ENCODE data around the gene RAI1.
A peak's percentile ranks its signal among the peaks of the same experiment; 100 is the strongest.
"Not testable (repeated sequence)": the region's sequence is repeated elsewhere in the genome, so short reads cannot be mapped to it uniquely, and the experiment has no call there.

Gene RAI1

DNA sequence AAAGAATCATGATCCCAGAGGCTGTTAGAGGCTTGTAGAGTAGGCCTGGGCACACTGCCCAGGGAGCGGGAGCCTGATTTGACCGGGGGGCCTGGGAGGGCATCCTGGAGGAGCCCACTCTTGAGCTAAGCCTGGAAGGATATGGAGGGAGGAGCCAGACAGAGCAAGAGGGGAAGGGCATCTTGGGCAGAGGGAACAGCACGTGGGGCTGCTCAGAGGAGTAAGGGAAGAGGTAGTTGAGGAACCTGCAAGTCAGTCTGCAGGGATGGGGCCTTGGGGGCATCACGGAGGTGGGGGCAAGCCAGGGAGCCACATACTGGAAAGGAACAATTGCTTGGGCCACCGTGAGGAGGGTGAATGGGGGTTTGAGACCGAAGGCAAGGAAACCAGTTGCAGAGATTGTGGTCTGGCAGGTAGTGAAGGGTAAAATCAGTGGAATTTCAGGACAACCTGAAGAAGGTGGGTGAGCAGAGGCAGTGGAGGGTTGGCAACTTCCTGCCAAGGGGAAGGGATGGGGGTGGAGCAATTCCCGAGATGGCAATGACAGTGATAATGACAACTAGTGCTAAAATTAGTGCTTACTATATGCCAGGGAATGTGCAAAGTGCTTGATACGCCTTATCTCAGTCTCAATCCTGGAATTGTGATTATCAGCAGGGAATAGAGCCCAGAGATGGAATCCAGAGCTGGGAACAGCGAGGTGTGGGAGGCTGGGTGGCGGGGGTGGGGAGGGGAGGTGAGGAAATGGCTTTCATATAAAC is 9.7 kb upstream of the RAI1 start:
- no peaks in the 10 kb centered on the region for H3K9me3 Mint-ChIP-seq
- DNase-seq (no peak), ATAC-seq (no peak)
- no peaks in the 10 kb centered on the region for H3K36me3 Mint-ChIP-seq (ENCODE audit: low read depth)
- H3K4me1 Mint-ChIP-seq: peaks cover 22% of the 10 kb centered on the region
- no peak overlapping the region for H3K27ac Mint-ChIP-seq
- no peak overlapping the region for H3K4me3 Mint-ChIP-seq
- no peaks in the 10 kb centered on the region for H3K27me3 Mint-ChIP-seq

DNA sequence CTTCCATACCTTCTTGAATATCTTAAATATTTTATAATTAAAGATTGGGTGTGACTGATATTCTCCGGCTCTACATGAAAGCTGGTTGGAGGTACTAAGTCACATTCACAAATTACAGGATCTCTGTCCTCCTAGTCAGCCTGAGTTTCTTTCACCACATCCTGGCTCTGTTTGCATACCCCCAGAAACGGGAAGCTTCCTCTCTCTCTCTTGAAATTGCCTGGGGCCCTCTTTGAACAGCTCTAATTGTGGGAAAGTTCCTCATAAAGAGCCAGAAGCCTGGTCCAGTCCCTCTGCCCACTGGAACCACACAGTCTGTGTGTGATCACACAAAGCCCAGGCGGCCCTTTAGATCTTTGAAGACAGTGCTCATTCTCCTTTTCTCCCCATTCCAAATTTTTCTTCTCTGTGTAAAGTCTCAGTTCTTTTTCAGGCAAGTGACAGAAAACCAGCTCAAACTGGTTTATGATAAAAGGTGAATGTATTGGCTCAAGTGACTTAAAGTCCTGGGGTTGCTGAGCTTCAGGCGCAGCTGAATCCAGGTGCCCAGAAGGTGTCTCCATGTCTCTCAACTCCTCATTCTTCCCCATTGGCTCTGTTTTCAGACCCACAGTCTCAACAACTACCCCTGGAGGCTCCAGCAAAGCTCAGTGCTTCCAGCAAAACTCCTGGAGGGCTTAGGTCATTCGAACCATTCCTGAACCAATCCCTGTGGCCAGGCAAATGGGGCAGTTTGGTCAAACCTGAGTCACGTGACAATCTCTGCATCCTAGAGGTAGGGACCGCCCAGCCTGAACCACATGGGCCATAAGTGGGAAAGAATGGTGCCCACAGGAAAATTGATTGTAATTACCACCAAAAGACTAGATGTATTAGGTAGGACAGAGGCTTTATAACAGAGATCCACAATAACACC is 8.5 kb upstream of the RAI1 start:
- H3K36me3 Mint-ChIP-seq (ENCODE audit: low read depth): no peaks in the 10 kb centered on the region
- peaks cover 28% of the 10 kb centered on the region for H3K4me1 Mint-ChIP-seq
- no peak for DNase-seq
- no peak overlapping the region for H3K27ac Mint-ChIP-seq
- no peaks in the 10 kb centered on the region for H3K27me3 Mint-ChIP-seq
- ATAC-seq: no peak
- H3K9me3 Mint-ChIP-seq: no peaks in the 10 kb centered on the region
- H3K4me3 Mint-ChIP-seq: no peak overlapping the region

DNA sequence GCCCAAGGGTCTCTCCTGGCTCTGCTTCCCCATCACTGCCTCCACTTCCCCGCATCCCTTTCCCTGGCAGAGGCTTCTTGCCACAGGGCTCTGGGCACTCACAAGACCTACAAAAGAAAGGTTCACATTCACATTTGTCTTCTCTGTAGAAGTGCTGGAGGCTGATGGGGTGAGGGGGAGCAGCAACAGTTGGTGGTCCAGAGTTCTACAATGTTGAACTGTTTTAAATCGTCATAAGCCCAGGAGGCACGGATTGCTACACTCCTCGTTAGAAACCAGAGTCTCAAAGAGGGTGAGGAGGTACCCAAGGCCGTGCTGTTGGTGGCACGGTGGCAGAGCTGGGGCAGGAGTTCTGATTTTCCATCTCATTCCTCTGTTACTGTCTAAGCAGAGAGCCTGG is 5.8 kb upstream of the RAI1 start:
- no peak for ATAC-seq
- no peaks in the 10 kb centered on the region for H3K9me3 Mint-ChIP-seq
- H3K4me1 Mint-ChIP-seq: peaks cover 24% of the 10 kb centered on the region
- no peak for DNase-seq
- H3K36me3 Mint-ChIP-seq (ENCODE audit: low read depth): no peaks in the 10 kb centered on the region
- no peak overlapping the region for H3K27ac Mint-ChIP-seq
- H3K27me3 Mint-ChIP-seq: no peaks in the 10 kb centered on the region
- no peak overlapping the region for H3K4me3 Mint-ChIP-seq

DNA sequence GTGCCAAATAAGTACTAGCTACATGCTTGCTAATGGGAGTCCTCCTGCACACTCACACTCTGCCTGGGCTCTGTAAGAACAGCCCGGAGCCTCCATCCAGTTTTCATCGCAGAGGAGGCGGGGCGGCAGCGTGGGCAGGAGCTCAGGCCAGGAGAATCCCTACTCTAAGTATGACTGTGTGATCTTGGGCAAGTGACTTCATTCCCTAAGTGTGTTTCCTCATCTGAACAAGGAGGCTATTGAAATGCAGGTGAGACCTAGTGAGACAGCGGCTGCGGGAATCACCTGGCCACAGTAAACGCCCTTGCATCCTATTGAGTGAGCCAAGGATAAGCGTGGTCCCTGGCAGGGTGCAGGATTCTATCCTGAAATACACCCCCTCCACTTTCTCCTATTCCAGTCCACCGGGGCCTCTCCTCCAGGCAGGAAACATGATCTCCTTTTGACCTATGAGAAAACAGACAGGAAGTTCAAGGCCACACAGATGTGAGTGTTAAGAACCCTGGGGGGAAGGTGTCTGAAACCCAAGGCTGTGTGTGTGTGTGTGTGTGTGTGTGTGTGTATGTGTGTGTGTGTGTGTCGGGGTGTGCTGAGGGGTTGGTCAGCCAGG is 5.2 kb upstream of the RAI1 start:
- Mint-ChIP-seq H3K36me3 (ENCODE audit: low read depth) (no peaks in the 10 kb centered on the region), H3K9me3 (no peaks in the 10 kb centered on the region), H3K27me3 (no peaks in the 10 kb centered on the region), H3K4me1 (peaks cover 24% of the 10 kb centered on the region), H3K27ac (no peak overlapping the region), H3K4me3 (no peak overlapping the region)
- DNase-seq: no peak
- no peak for ATAC-seq

DNA sequence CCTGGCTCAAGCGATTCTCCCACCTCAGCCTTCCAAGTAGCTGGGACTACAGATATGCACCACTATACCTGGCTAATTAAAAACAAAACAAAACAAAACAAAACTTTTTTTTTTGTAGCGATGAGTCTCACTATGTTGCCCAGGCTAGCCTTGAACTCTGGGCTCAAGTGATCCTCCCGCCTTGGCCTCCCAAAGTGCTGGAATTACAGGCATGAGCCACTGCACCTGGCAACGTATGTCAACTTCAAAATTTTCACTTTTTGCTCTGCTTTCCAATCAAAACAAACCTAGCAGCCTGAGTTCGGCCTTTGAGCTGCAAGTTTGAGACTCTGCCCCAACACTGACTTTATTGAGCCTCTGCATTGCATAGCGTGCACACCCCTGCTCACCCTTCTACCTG is 4.5 kb upstream of the RAI1 start:
- H3K36me3 Mint-ChIP-seq (ENCODE audit: low read depth): no peaks in the 10 kb centered on the region
- H3K4me1 Mint-ChIP-seq: peaks cover 24% of the 10 kb centered on the region
- no peak overlapping the region for H3K4me3 Mint-ChIP-seq
- H3K27ac Mint-ChIP-seq: no peak overlapping the region
- H3K27me3 Mint-ChIP-seq: no peaks in the 10 kb centered on the region
- no peak for ATAC-seq
- no peaks in the 10 kb centered on the region for H3K9me3 Mint-ChIP-seq
- no peak for DNase-seq

DNA sequence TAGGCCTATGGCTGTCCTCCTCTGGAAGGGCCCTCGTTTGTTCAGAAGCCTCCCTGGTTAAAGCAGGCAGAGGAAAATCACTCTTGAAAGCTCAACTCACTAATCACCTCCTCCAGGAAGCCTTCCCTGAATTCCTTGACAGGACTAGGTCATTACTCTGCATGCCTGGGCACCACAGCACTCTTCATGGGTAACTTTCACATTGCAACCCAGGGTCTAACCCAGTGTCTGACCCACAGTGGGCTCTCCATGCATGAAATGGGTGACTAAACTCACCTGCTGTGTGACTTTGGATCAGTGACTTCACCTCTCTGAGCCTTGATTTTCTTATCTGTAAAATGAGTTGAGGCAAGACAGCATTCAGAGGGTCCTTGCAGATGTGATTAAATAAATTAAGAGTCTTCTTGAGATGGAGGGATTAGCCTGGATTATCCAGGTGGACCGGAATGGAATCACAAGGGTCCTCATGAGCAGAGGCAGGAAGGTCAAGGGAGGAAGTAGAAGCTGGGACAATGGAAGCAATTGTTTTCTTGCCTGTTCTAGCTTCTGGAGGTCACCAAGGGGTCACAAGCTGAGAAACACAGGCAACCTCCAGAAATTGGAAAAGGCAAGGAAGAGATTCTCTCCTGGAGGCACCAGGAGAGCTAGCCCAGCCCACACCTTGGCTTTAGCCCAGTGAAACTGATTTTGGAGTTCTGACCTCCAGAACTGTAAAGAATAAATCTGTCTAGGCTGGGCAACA is 3.8 kb upstream of the RAI1 start:
- no peaks in the 10 kb centered on the region for H3K27me3 Mint-ChIP-seq
- H3K9me3 Mint-ChIP-seq: no peaks in the 10 kb centered on the region
- peaks cover 23% of the 10 kb centered on the region for H3K4me1 Mint-ChIP-seq
- no peak overlapping the region for H3K4me3 Mint-ChIP-seq
- no peak for DNase-seq
- no peaks in the 10 kb centered on the region for H3K36me3 Mint-ChIP-seq (ENCODE audit: low read depth)
- no peak for ATAC-seq
- no peak overlapping the region for H3K27ac Mint-ChIP-seq

DNA sequence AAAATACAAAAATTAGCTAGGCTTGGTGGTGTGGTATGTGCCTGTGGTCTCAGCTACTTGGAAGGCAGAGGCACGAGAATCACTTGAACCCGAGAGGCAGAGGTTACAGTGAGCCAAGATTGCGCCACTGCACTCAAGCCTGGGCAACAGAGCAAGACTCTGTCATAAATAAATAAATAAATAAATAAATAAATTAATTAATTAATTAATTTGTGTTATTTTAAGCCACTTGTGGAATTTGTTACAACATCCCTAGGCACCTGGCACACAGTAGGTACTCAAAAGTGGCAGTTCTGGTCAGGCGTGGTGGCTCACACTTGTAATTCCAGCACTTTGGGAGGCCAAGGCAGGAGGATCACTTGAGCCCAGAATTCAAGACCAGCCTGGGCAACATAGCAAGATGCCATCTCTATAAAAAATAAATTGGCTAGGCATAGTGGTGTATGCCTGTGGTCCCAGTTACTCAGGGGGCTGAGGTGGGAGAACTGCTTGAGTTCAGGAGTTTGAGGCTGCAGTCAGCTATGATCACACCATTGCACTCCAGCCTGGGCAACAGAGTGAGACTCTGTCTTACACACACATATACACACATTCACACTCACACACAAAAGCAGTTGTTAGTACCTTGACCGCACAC is 3.1 kb upstream of the RAI1 start:
- peaks cover 20% of the 10 kb centered on the region for H3K4me1 Mint-ChIP-seq
- H3K36me3 Mint-ChIP-seq (ENCODE audit: low read depth); DNase-seq; ATAC-seq; H3K27me3 Mint-ChIP-seq; H3K27ac Mint-ChIP-seq; H3K4me3 Mint-ChIP-seq; H3K9me3 Mint-ChIP-seq: not testable (repeated sequence)

DNA sequence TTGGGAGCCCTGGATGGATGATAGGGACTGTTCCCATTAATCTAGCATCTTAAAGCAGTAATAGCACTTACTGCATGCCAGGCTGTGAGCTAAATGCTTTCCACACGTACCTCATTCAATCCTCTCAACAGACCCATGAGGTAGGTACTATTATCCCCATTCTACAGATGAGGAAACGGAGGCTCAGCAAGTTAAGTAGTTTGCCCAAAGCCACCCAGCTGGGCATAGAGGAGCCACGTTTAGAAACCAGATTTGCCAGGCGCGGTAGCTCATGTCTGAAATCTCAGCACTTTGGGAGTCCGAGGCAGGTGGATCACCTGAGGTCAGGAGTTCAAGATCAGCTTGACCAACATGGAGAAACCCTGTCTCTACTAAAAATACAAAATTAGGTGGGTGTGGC is 2.0 kb upstream of the RAI1 start:
- peaks cover 1% of the 10 kb centered on the region for H3K36me3 Mint-ChIP-seq (ENCODE audit: low read depth)
- no peak for DNase-seq
- H3K4me3 Mint-ChIP-seq: no peak overlapping the region
- no peak overlapping the region for H3K27ac Mint-ChIP-seq
- H3K4me1 Mint-ChIP-seq: peaks cover 29% of the 10 kb centered on the region
- H3K27me3 Mint-ChIP-seq: no peaks in the 10 kb centered on the region
- no peaks in the 10 kb centered on the region for H3K9me3 Mint-ChIP-seq
- no peak for ATAC-seq

DNA sequence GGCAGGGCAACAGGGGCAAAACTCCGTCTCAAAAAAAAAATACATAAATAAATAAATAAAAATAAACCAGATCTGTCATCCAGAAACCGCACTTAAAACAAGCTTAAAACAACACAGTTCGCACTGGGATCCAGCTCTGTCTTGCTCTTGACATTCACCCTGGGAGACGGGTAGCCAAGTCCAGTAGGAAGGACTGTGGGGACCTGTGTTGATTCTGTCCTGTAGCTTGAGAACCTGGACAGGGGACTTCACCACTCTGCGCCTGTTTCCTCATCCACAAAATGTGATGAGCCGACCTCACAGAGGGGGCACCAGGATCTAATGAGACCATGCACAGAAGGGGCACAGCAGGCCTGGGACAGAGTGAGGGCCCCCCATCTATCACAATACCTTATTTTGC is 1.5 kb upstream of the RAI1 start:
- DNase-seq (no peak), ATAC-seq (no peak)
- no peak overlapping the region for H3K4me3 Mint-ChIP-seq
- H3K4me1 Mint-ChIP-seq: peaks cover 33% of the 10 kb centered on the region
- no peaks in the 10 kb centered on the region for H3K27me3 Mint-ChIP-seq
- H3K36me3 Mint-ChIP-seq (ENCODE audit: low read depth): peaks cover 1% of the 10 kb centered on the region
- H3K9me3 Mint-ChIP-seq: no peaks in the 10 kb centered on the region
- no peak overlapping the region for H3K27ac Mint-ChIP-seq

DNA sequence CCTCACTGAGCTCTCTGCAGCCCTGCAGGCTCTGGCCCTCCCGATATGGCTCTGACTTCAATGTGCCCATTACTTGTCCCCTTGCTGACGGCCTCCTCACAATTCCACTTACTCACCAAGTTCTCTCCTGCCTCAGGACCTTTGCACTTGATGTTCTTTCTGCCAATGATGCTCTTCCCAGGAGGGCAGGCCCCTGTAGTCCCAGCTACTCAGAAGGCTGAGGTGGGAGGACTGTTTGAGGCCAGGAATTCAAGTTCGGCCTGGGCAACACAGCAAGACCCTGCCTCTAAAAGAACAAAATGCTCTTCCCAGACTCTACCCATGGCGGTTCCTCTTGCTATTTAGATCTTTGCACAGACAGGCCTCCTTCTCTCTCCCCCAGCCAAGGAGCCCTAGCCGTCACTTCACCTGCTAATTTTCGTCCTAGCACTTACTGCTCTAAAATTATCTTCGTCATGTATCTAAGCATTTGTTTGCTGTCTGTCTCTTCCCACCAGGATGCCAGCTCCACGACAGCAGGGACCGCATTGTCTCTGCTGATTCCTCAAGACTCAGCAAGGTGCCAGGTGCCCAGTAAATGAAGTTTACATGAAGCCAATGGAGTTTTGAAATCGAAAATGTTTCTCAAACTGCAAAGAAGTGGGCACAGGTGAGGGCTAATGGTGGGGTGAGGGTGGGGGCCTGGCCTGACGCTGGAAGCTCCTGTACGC is 626 bp upstream of the RAI1 start:
- H3K9me3 Mint-ChIP-seq: no peaks in the 10 kb centered on the region
- H3K36me3 Mint-ChIP-seq (ENCODE audit: low read depth): peaks cover 1% of the 10 kb centered on the region
- H3K27me3 Mint-ChIP-seq: no peaks in the 10 kb centered on the region
- DNase-seq: no peak
- H3K27ac Mint-ChIP-seq: peak overlapping the region; percentile 15
- H3K4me1 Mint-ChIP-seq: peaks cover 40% of the 10 kb centered on the region
- ATAC-seq: no peak
- peak overlapping the region; percentile 40 for H3K4me3 Mint-ChIP-seq

DNA sequence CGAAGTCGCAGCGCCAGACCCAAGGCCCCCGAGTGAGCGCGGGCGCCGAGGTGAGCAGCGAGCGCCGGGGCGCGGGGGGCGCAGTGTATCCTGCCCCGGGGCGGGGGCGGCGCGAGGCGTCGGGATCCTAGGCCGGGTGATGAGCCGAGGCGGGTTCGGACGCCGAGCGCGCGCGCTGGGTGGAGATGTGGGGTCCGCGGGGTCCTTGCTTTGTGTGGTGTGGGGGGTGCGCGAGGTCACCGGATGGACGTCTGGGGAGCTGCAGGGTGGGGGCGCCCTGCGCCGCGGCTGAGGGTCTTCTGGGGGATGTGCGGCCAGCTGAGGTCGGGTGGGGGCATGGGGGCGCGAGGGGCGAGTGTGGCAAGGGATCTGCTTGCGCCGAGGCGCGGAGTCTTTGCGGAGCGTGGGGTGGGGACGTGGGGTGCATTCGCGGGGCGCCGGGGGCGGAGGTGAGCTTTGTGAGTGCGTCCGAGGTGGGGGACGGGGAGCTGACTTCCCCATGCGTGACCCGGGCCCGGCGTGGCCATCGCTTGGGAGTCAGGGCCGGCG is 560 bp downstream of the RAI1 start:
- Mint-ChIP-seq H3K27me3 (no peaks in the 10 kb centered on the region), H3K4me1 (peaks cover 37% of the 10 kb centered on the region), H3K9me3 (no peaks in the 10 kb centered on the region), H3K27ac (peak overlapping the region; percentile 82), H3K36me3 (ENCODE audit: low read depth) (peaks cover 1% of the 10 kb centered on the region), H3K4me3 (peak overlapping the region; percentile 84)
- ATAC-seq (peak; percentile 29), DNase-seq (peak; percentile 58)

DNA sequence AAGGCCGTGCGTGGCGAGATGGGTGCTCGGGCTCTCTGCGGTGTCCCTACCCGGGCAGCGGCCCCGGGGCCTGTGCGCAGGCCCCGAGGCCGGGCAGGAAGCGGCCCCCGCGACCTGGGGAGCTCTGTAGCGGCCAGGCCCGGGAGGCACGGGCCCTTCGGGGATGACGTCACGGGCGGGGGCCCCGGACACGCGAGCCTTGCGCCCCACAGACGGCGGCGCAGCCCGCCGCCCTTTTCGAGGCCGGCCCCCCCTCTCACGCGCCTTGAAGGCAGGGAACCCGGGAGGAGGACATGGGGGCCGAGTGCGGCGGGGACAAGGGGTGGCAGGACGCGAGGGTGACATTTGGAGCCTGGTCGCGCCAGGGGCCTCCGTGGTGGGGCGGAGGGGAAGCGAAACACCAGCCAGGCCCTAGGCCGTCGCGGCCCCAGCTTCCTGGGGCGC is 1.1 kb downstream of the RAI1 start:
- Mint-ChIP-seq H3K27me3 (no peaks in the 10 kb centered on the region), H3K9me3 (no peaks in the 10 kb centered on the region), H3K4me3 (peak overlapping the region; percentile 84), H3K27ac (peak overlapping the region; percentile 82), H3K36me3 (ENCODE audit: low read depth) (peaks cover 1% of the 10 kb centered on the region), H3K4me1 (peaks cover 34% of the 10 kb centered on the region)
- ATAC-seq (peak; percentile 63), DNase-seq (peak; percentile 72)

Data from activated naive CD8-positive, alpha-beta T cell treated with anti-CD3 and anti-CD28 coated beads, Interleukin-2, amount 50 U/mL, for 24 hours (primary cell).